Lung (tissue), 12 donors: ENCODE results near the gene DAZAP1. TPM values are rescaled to one million over a fixed set of nuclear protein-coding genes. Genes with fewer than 3 reads are reported as not detected.

ENCODE experiments used
- ATAC-seq: fragments of 200-7000 bp; cut with Tn5 transposase; one replicate; pipeline ENCODE4 v1.9.1; 2020; ENCODE audit warnings: moderate number of reproducible peaks; ENCODE audit not compliant: insufficient read depth, low FRiP score
- DNase-seq, 3 donors: peaks; one replicate each; pipeline ENCODE4 v3.0.0-alpha.2; 2013 to 2017
- H3K27ac ChIP-seq, 2 donors: one replicate each; pipeline ENCODE4 v1.5.1; 2013; ENCODE audit warnings: mild to moderate bottlenecking in 2 of 2, moderate library complexity in 2 of 2, control low read depth in 1 of 2, inconsistent platforms in 1 of 2, low read depth in 1 of 2, low read length in 1 of 2
- H3K27me3 ChIP-seq, 3 donors: one replicate each; pipeline ENCODE4 v1.5.1; 2013; ENCODE audit warnings: low read length in 2 of 3; ENCODE audit not compliant: control insufficient read depth in 3 of 3, insufficient read depth in 3 of 3
- H3K36me3 ChIP-seq, 4 donors: one replicate each; pipeline ENCODE4 v1.5.1; 2013; ENCODE audit warnings: low read length in 4 of 4, mild to moderate bottlenecking in 1 of 4, moderate library complexity in 1 of 4; ENCODE audit not compliant: control insufficient read depth in 4 of 4, insufficient read depth in 4 of 4
- H3K4me1 ChIP-seq, 5 donors: one replicate each; pipeline ENCODE4 v1.5.1; 2013; ENCODE audit warnings: low read length in 5 of 5, mild to moderate bottlenecking in 2 of 5, moderate library complexity in 1 of 5; ENCODE audit not compliant: control insufficient read depth in 5 of 5, insufficient read depth in 5 of 5
- H3K4me3 ChIP-seq: one replicate; pipeline ENCODE4 v1.5.1; 2013; ENCODE audit warnings: mild to moderate bottlenecking, control low read depth, moderate library complexity
- H3K9ac ChIP-seq, 2 donors: one replicate each; pipeline ENCODE4 v1.5.1; 2013; ENCODE audit warnings: low read length in 2 of 2, control low read depth in 1 of 2; ENCODE audit not compliant: insufficient read depth in 1 of 2
- H3K9me3 ChIP-seq, 4 donors: one replicate each; pipeline ENCODE4 v1.5.1; 2013; ENCODE audit warnings: low read length in 3 of 4, mild to moderate bottlenecking in 1 of 4, moderate library complexity in 1 of 4; ENCODE audit not compliant: control insufficient read depth in 4 of 4, insufficient read depth in 3 of 4
- CTCF ChIP-seq: IDR thresholded peaks from 2 replicates; pipeline ENCODE4 v1.5.1; 2012; ENCODE audit warnings: mild to moderate bottlenecking; ENCODE audit errors: control extremely low read depth, extremely low read depth
- WGBS, 2 donors: extraction: QIAGEN DNeasy Blood & Tissue Kit; methylation state at CpG; one replicate each; pipeline ENCODE4 v1.1.7; 2013; 5-methylcytosine and 5-hydroxymethylcytosine counted together
- polyA plus RNA-seq, 2 donors: library from polyadenylated mRNA; stranded (reverse); fragments of 200-250 nt; gene quantifications; one replicate each; pipeline ENCODE4 v1.2.1, GENCODE V29; 2013
- total RNA-seq, 2 donors: library from RNA; depleted of rRNA in 1 of 2; stranded (reverse); fragments of >200 nt in 1 of 2; gene quantifications; one replicate each; pipeline ENCODE4 v1.2.1, GENCODE V29; 2014 to 2021
- donor health status: control.
- donor health status: control.
- donor health status: Bipolar disorder and iron deficiency.
- donor health status: healthy.
- donor health status: DM: yes; HTN: yes; CAD: no.

DAZAP1 gene
- total and polyA plus RNA-seq, 4 donors, result 61.4 to 125 (median 80.1) TPM

DNA sequence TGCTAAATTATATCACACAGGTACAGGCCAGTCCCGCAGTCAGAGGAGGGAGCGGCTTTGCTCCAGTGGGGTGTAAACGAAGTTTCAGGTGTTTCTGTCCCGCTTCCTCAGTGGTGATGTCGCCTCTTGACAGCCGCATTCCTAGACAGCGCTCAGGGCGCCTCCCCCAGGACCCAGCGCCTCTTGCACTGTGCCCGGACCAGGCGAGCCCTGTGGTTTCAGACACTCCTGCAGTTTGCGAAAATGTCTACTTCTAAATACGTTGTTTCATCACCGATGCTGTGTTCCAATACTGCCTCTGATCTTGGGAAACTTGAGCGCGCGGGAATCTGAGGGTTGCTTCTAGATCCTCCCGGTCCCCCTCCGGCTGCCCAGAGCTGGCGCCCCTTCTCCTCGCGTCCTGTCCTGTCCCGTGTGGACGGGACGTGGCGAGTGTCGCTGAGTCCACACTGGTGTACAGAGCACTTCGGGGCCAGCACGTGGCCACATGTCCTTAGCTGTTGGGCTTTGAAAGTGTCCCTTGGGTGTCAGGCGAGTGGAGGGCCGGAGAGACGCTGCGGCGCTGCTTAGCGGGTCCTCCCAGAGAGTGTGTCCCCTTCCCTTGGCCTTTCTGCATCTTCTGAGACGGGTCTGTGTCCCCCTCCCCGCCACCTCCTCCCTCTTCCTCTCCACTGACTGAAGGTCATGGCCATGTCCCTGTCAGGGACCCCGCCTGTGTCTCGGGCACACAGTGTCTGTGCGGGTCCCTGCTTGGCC is 16.2 kb downstream of the DAZAP1 start:
- DNase-seq (no peak), ATAC-seq (no peak)
- peaks cover 0 to 4% (median 0%) of the 10 kb centered on the region in 5 donors for H3K4me1 ChIP-seq
- H3K27me3 ChIP-seq, result no peaks in the 10 kb centered on the region
- H3K27ac ChIP-seq, result no peak overlapping the region
- no peak for TF ChIP-seq CTCF
- WGBS, 2 donors, result 77 to 91% methylated on average over 40 of the region's 40 CpGs
- no peaks in the 10 kb centered on the region for H3K9me3 ChIP-seq
- no peak overlapping the region for H3K4me3 ChIP-seq
- H3K9ac ChIP-seq, result no peak overlapping the region
- peaks cover 6 to 78% (median 30%) of the 10 kb centered on the region in 4 donors for H3K36me3 ChIP-seq

DNA sequence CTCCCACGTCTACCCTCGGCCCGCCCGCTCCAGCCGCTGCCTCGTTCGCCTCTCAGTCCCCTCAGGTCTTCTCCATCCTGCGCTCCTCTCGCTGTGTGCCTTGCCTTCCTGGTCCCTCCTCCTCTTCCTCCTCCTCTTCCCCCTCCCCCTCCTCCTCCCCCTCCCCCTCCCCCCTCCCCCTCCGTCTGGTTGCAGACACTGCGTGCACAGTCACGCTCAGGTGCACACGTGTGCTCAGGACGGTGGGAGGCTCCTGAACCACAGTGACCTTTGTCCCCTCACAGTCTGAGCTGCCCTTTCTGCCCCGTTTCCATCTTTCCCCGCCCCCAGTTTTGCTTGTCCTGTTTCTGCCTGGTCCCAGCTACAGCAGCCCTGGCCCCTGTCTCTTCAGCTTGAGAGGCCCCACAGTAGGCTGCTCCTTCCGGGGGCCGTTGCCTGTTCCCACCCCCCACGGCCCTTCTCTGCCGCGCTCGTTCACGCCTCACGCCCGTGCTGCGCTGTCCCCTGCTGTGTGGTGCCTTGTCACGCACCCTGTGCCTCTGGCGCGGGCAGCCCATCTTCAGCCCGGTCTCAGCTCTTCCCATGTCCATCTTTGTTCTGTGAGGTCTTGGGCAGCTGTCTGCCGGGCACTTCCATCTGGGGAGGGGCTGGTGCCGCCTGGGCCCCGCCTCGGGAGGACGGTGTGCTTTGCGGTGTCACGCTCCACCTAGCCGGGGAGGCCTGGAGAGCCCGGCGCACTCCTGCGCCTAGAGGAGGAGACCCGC is 17.0 kb downstream of the DAZAP1 start:
- WGBS, 2 donors, result 91 to 94% methylated on average over 36 to 40 of the region's 42 CpGs
- Histone ChIP-seq H3K36me3 (peaks cover 6 to 79% (median 32%) of the 10 kb centered on the region in 4 donors), H3K27me3 (no peaks in the 10 kb centered on the region), H3K4me3 (no peak overlapping the region), H3K27ac (no peak overlapping the region), H3K9ac (no peak overlapping the region), H3K4me1 (no peaks in the 10 kb centered on the region), H3K9me3 (no peaks in the 10 kb centered on the region)
- no peak for TF ChIP-seq CTCF
- DNase-seq (no peak), ATAC-seq (no peak)

DNA sequence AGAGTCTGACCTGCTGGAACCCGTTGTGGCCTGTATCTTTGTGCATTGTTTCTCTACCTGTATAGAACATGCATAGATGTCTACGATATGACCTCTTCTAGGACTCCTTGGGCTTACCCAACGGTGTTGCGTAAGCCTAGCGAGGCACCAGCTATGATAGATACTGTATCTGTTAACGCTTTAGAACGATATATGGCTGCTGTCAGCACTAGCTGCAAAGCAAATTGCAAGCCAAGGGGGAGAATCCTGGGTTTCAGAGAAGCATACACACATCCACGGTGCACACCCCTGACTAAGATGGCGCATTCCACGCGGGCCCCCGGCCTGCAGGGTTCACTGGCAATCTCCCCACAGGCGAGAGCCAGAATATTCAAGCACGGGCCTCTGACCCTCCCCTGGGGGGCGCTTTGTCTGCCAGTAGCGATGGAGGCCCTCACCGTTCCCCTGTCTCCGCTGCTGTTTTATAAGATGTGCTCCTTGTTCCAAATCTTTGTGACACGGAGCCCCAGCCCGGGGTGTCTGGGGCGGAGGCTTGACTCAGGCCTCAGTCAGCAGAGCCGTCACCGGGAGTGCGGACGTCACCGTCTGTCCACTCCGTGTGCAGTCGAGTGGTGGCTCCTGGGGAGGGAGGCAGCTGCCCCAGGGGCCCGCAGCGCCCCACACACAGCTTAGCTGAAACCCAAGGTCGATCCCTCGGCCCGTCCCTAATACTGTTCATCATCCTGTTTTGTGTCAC is 17.9 kb downstream of the DAZAP1 start:
- peaks cover 6 to 84% (median 35%) of the 10 kb centered on the region in 4 donors for H3K36me3 ChIP-seq
- H3K27me3 ChIP-seq, result no peaks in the 10 kb centered on the region
- H3K9ac ChIP-seq, result no peak overlapping the region
- no peaks in the 10 kb centered on the region for H3K4me1 ChIP-seq
- H3K9me3 ChIP-seq, result no peaks in the 10 kb centered on the region
- 87 to 91% methylated on average over 33 of the region's 33 CpGs for whole genome bisulfite sequencing, 2 donors
- no peak for TF ChIP-seq CTCF
- no peak for ATAC-seq
- no peak overlapping the region for H3K27ac ChIP-seq
- no peak overlapping the region for H3K4me3 ChIP-seq
- DNase-seq, result no peak
